ENCODE data around the gene LILRA5.

LILRA5 gene

GRCh38 chr19:54305141-54305540, 7.8 kb downstream of the LILRA5 start:
- H3K79me1 ChIP-seq (ENCODE audit: low read length), result no peaks in the 10 kb centered on the region
- no peak overlapping the region for H3K9ac ChIP-seq (ENCODE audit: low read length)
- H3K9me3 ChIP-seq (ENCODE audit: insufficient read depth, low read depth, low read length), result peaks cover 11% of the 10 kb centered on the region
- no peak overlapping the region for H3K18ac ChIP-seq (ENCODE audit: low read length)
- H3K4ac ChIP-seq (ENCODE audit: low read depth, low read length), result no peak overlapping the region
- WGBS (ENCODE audit: extremely low coverage, insufficient coverage, insufficient read length), result no CpG with 5 or more reads among the region's 1 CpG
- no peaks in the 10 kb centered on the region for H3K4me1 ChIP-seq (ENCODE audit: control insufficient read depth in 1 of 2, insufficient read depth in 2 of 2, low read length in 2 of 2)
- H2BK120ac ChIP-seq (ENCODE audit: insufficient read depth, low read length, poor library complexity), result no peak overlapping the region
- no peak overlapping the region for H4K12ac ChIP-seq (ENCODE audit: low read depth, low read length)
- no peaks in the 10 kb centered on the region for H3K36me3 ChIP-seq (ENCODE audit: control insufficient read depth in 1 of 2, insufficient read depth in 2 of 2, low read length in 2 of 2)
- H2BK12ac ChIP-seq (ENCODE audit: low read length), result no peak overlapping the region
- no peak overlapping the region for H2AK5ac ChIP-seq (ENCODE audit: low read length)
- H3K27me3 ChIP-seq (ENCODE audit: insufficient read depth, low read length), result no peaks in the 10 kb centered on the region
- no peak overlapping the region for H3K4me3 ChIP-seq (ENCODE audit: low read depth, low read length)
- H2BK5ac ChIP-seq (ENCODE audit: low read depth, low read length, poor library complexity), result no peak overlapping the region
- no peak overlapping the region for H3K27ac ChIP-seq (ENCODE audit: low read depth, low read length)
- no peak overlapping the region for H2AFZ ChIP-seq (ENCODE audit: insufficient read depth, low read length, poor library complexity)
- no peak overlapping the region for H4K91ac ChIP-seq (ENCODE audit: low read depth, low read length)
- H3K4me2 ChIP-seq (ENCODE audit: low read length), result no peak overlapping the region
- H3K79me2 ChIP-seq (ENCODE audit: control insufficient read depth, insufficient read depth, low read length, poor library complexity), result no peaks in the 10 kb centered on the region
- no peak for DNase-seq
- H4K8ac ChIP-seq (ENCODE audit: low read depth, low read length), result no peak overlapping the region
- H3K14ac ChIP-seq (ENCODE audit: low read length), result no peak overlapping the region
- no peak overlapping the region for H3K23ac ChIP-seq (ENCODE audit: low read length)

GRCh38 chr19:54302257-54302656, 10.7 kb downstream of the LILRA5 start:
- H3K36me3 ChIP-seq (ENCODE audit: control insufficient read depth in 1 of 2, insufficient read depth in 2 of 2, low read length in 2 of 2), result no peaks in the 10 kb centered on the region
- H3K79me2 ChIP-seq (ENCODE audit: control insufficient read depth, insufficient read depth, low read length, poor library complexity), result no peaks in the 10 kb centered on the region
- no peak overlapping the region for H3K4me2 ChIP-seq (ENCODE audit: low read length)
- WGBS (ENCODE audit: extremely low coverage, insufficient coverage, insufficient read length), result no CpG with 5 or more reads among the region's 4 CpGs
- no peak overlapping the region for H4K8ac ChIP-seq (ENCODE audit: low read depth, low read length)
- no peaks in the 10 kb centered on the region for H3K27me3 ChIP-seq (ENCODE audit: insufficient read depth, low read length)
- H2AK5ac ChIP-seq (ENCODE audit: low read length), result no peak overlapping the region
- H3K18ac ChIP-seq (ENCODE audit: low read length), result no peak overlapping the region
- H2BK120ac ChIP-seq (ENCODE audit: insufficient read depth, low read length, poor library complexity), result no peak overlapping the region
- no peak overlapping the region for H2BK12ac ChIP-seq (ENCODE audit: low read length)
- peaks cover 6% of the 10 kb centered on the region for H3K9me3 ChIP-seq (ENCODE audit: insufficient read depth, low read depth, low read length)
- no peak overlapping the region for H3K23ac ChIP-seq (ENCODE audit: low read length)
- DNase-seq, result no peak
- no peaks in the 10 kb centered on the region for H3K4me1 ChIP-seq (ENCODE audit: control insufficient read depth in 1 of 2, insufficient read depth in 2 of 2, low read length in 2 of 2)
- no peak overlapping the region for H2BK5ac ChIP-seq (ENCODE audit: low read depth, low read length, poor library complexity)
- H4K12ac ChIP-seq (ENCODE audit: low read depth, low read length), result no peak overlapping the region
- H3K79me1 ChIP-seq (ENCODE audit: low read length), result no peaks in the 10 kb centered on the region
- H3K9ac ChIP-seq (ENCODE audit: low read length), result no peak overlapping the region
- H3K4ac ChIP-seq (ENCODE audit: low read depth, low read length), result no peak overlapping the region
- no peak overlapping the region for H3K27ac ChIP-seq (ENCODE audit: low read depth, low read length)
- no peak overlapping the region for H3K14ac ChIP-seq (ENCODE audit: low read length)
- H3K4me3 ChIP-seq (ENCODE audit: low read depth, low read length), result no peak overlapping the region
- H2AFZ ChIP-seq (ENCODE audit: insufficient read depth, low read length, poor library complexity), result no peak overlapping the region
- no peak overlapping the region for H4K91ac ChIP-seq (ENCODE audit: low read depth, low read length)

GRCh38 chr19:54299515-54299914, 13.5 kb downstream of the LILRA5 start:
- Histone ChIP-seq H2BK5ac (ENCODE audit: low read depth, low read length, poor library complexity) (no peak overlapping the region), H3K27me3 (ENCODE audit: insufficient read depth, low read length) (no peaks in the 10 kb centered on the region), H3K14ac (ENCODE audit: low read length) (no peak overlapping the region), H3K27ac (ENCODE audit: low read depth, low read length) (no peak overlapping the region), H3K4me1 (ENCODE audit: control insufficient read depth in 1 of 2, insufficient read depth in 2 of 2, low read length in 2 of 2) (no peaks in the 10 kb centered on the region), H4K91ac (ENCODE audit: low read depth, low read length) (no peak overlapping the region), H3K79me2 (ENCODE audit: control insufficient read depth, insufficient read depth, low read length, poor library complexity) (no peaks in the 10 kb centered on the region), H2BK12ac (ENCODE audit: low read length) (no peak overlapping the region), H4K8ac (ENCODE audit: low read depth, low read length) (no peak overlapping the region), H3K79me1 (ENCODE audit: low read length) (no peaks in the 10 kb centered on the region), H3K4me3 (ENCODE audit: low read depth, low read length) (no peak overlapping the region), H3K36me3 (ENCODE audit: control insufficient read depth in 1 of 2, insufficient read depth in 2 of 2, low read length in 2 of 2) (no peaks in the 10 kb centered on the region), H3K4me2 (ENCODE audit: low read length) (no peak overlapping the region), H3K9ac (ENCODE audit: low read length) (no peak overlapping the region), H3K4ac (ENCODE audit: low read depth, low read length) (no peak overlapping the region), H2BK120ac (ENCODE audit: insufficient read depth, low read length, poor library complexity) (no peak overlapping the region), H2AK5ac (ENCODE audit: low read length) (no peak overlapping the region), H2AFZ (ENCODE audit: insufficient read depth, low read length, poor library complexity) (no peak overlapping the region), H3K9me3 (ENCODE audit: insufficient read depth, low read depth, low read length) (peaks cover 3% of the 10 kb centered on the region), H3K23ac (ENCODE audit: low read length) (no peak overlapping the region), H3K18ac (ENCODE audit: low read length) (no peak overlapping the region), H4K12ac (ENCODE audit: low read depth, low read length) (no peak overlapping the region)
- no peak for DNase-seq
- WGBS (ENCODE audit: extremely low coverage, insufficient coverage, insufficient read length), result no CpG with 5 or more reads among the region's 5 CpGs

- Histone ChIP-seq H2BK120ac (ENCODE audit: insufficient read depth, low read length, poor library complexity) (no peak overlapping the region), H3K4ac (ENCODE audit: low read depth, low read length) (no peak overlapping the region), H4K12ac (ENCODE audit: low read depth, low read length) (no peak overlapping the region), H4K8ac (ENCODE audit: low read depth, low read length) (no peak overlapping the region), H4K91ac (ENCODE audit: low read depth, low read length) (no peak overlapping the region), H3K36me3 (ENCODE audit: control insufficient read depth in 1 of 2, insufficient read depth in 2 of 2, low read length in 2 of 2) (no peaks in the 10 kb centered on the region), H3K4me3 (ENCODE audit: low read depth, low read length) (no peak overlapping the region), H3K27ac (ENCODE audit: low read depth, low read length) (no peak overlapping the region), H3K79me2 (ENCODE audit: control insufficient read depth, insufficient read depth, low read length, poor library complexity) (no peaks in the 10 kb centered on the region), H3K27me3 (ENCODE audit: insufficient read depth, low read length) (no peaks in the 10 kb centered on the region), H3K79me1 (ENCODE audit: low read length) (no peaks in the 10 kb centered on the region), H2AFZ (ENCODE audit: insufficient read depth, low read length, poor library complexity) (no peak overlapping the region), H2BK12ac (ENCODE audit: low read length) (no peak overlapping the region), H3K4me2 (ENCODE audit: low read length) (no peak overlapping the region), H3K18ac (ENCODE audit: low read length) (no peak overlapping the region), H3K9me3 (ENCODE audit: insufficient read depth, low read depth, low read length) (peaks cover 3% of the 10 kb centered on the region), H2AK5ac (ENCODE audit: low read length) (no peak overlapping the region), H3K9ac (ENCODE audit: low read length) (no peak overlapping the region), H3K14ac (ENCODE audit: low read length) (no peak overlapping the region), H3K4me1 (ENCODE audit: control insufficient read depth in 1 of 2, insufficient read depth in 2 of 2, low read length in 2 of 2) (no peaks in the 10 kb centered on the region), H3K23ac (ENCODE audit: low read length) (no peak overlapping the region), H2BK5ac (ENCODE audit: low read depth, low read length, poor library complexity) (no peak overlapping the region)
- DNase-seq, result no peak
- no CpG with 5 or more reads among the region's 7 CpGs for WGBS (ENCODE audit: extremely low coverage, insufficient coverage, insufficient read length)
Observed at GRCh38 chr19:54299126-54299498, 13.9 kb downstream of the LILRA5 start.
